HG03565 (cell line): ENCODE data around the gene COL8A2.

Experiments used
- ATAC-seq: cut with Tn5 transposase; IDR thresholded peaks from one replicate; pipeline ENCODE4 v1.9.1; 2021; ENCODE audit warnings: mild to moderate bottlenecking, moderate library complexity; ENCODE audit not compliant: unreplicated experiment

COL8A2 gene

GRCh38 chr1:36115200-36115669, 9.8 kb downstream of the COL8A2 start:
- ATAC-seq: no peak

DNA sequence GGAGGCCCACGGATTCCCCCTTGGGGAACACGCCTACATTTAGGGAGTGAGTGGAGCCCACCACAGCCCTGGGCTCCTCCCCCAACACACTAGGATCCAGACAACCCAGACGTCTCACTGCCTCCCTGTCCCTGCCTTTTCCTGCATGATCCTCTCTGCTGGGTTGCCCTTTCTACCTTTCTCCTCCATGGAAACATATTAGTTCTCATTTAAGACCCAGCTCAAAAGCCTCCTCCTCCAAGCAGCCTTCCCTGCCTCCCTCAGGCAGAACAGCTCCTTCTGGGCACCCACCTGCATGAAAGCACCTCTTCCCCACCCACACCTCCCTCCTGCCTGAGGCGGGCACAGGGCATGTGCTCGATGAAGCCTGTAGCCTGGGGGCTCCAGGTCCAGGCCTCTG, 10.7 kb downstream of the COL8A2 start:
- ATAC-seq: no peak

- no peak for ATAC-seq
Observed at GRCh38 chr1:36112823-36113222, 12.2 kb downstream of the COL8A2 start.

GRCh38 chr1:36111151-36111550, 13.9 kb downstream of the COL8A2 start:
- ATAC-seq: no peak

DNA sequence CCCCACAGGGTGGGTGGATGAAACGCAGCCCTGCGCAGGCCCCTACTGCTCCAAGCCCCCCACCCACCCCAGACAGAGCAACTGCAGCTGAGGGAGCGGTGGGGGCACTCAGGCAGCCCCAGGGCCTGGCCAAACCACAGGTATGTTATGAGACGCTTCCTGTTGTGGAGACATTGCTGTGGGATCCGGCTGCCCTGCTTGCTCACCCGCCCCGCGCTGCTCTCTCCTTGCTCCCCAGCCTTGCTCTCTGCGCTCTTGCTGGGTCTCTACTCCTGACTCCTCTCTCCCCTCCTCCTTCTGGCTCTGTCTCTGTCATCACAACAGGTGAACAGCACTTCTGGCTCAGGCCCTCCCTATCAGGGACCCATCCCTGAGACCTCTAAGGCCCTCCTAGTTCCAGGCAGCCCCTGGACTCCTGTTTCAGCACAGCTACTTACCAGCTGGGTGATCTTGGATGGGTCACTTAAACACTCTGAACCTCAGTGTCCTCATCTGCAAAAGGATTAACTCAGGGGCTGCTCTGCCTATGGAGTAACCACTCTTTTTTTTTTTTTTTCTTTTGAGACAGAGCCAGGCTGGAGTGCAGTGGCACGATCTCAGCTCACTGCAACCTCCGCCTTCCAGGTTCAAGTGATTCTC, 15.9 kb downstream of the COL8A2 start:
- no peak for ATAC-seq

DNA sequence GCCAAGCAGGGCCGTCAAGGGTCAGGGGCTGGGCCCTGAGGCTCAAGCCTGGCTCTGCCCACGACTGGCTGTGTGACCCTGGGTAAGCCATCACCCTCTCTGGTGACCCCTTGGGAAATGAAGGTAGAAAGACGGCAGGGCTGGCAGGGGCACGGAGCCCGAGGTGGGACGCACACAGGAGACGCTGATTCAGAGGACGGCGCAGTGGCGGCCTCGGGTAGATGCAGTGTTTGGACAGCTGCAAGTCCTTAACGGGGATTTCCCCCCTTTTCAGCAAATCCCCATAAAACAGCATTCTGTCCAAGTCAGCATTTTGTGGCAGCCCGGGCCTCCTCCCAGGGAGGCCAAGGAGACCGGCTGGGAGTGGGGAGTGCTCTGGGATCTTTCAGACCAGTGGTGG, 16.7 kb downstream of the COL8A2 start:
- ATAC-seq: no peak

DNA sequence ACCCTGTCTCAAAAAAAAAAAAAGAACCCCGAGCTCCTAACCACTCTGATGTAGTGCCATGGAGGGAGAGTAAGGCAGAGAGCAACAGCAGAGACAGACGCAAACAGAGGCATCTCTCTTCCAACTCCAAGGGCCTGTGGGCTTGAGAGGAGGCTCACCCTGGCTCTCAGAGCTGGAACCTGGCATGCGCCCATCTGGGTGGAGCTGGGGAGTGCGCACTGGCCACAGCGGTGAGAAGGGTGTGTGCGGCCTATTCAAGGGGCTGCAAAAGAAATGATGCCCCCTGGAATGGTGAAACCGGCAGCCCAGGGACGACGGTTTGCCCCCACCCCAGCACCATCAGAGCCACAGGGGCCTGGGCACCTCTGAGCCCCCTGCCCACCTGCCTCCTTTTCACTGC, 17.6 kb downstream of the COL8A2 start:
- no peak for ATAC-seq

DNA sequence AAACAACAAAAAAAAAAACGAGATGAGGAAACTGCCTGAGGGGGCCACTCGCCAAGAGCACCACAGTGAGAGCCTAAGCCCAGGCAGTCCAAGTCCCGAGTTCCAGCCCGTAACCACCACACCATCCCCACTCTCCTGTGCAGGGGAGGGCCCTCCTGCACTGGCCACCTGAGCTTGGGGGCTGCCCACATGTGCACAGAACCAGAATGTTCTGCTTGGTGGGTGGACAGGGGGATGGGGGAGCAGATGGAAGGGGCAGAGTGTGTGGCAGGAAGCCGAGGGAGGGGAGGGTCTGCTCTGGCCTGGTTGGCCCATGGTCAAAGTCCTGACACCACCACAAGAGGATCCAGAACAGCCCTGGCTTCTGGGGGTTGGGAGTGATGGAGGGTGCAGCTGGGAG, 18.8 kb downstream of the COL8A2 start:
- ATAC-seq: no peak

- ATAC-seq: no peak
Observed at GRCh38 chr1:36101546-36101945, 23.5 kb downstream of the COL8A2 start.

DNA sequence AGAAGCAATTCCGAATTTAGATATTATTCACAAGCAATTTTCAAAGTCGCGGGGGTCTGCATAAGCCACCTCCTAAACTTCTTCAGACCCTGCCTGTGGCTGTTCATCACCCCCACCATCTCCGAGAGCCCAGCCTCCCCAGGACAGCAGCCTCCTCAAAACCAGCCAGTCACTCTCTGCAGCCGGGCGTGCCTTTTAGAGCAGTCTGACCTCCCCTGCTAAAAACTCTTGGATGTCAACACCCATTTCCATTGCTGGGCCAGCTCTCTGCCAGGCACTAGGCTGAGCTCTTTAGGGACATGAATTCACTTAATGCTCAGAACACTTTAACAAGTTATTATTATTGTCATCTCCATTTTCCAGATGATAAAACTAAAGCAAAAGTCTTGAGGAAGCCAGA, 24.6 kb downstream of the COL8A2 start:
- ATAC-seq: no peak

- ATAC-seq: no peak
Observed at GRCh38 chr1:36099681-36100341, 25.2 kb downstream of the COL8A2 start.

- no peak for ATAC-seq
Observed at GRCh38 chr1:36098650-36099365, 26.2 kb downstream of the COL8A2 start.

GRCh38 chr1:36097693-36098585, 27.1 kb downstream of the COL8A2 start:
- no peak for ATAC-seq

GRCh38 chr1:36096500-36097432, 28.3 kb downstream of the COL8A2 start:
- ATAC-seq: no peak

GRCh38 chr1:36095760-36096405, 29.1 kb downstream of the COL8A2 start:
- ATAC-seq: no peak

DNA sequence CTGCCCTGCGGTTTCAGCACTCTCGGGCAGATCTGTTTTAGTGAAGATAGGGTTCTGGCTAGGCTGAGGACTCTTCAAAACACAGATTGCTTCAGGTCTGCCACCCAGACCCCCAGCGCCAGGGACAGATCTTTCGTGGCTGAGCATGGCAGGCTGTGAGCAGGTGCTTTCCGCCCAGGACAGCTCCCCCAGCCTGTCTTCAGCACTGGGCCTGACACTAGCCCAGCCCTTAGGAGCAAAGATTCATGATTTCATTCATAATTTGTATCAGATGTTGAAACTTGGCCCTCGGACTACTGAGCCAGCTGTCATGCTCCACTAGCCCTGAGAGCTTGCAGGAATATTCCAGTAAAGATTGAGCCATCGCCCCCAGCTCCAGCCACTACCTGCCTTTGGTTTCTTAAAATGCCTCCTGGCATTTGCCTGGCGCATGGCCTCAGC, 30.4 kb downstream of the COL8A2 start:
- no peak for ATAC-seq

DNA sequence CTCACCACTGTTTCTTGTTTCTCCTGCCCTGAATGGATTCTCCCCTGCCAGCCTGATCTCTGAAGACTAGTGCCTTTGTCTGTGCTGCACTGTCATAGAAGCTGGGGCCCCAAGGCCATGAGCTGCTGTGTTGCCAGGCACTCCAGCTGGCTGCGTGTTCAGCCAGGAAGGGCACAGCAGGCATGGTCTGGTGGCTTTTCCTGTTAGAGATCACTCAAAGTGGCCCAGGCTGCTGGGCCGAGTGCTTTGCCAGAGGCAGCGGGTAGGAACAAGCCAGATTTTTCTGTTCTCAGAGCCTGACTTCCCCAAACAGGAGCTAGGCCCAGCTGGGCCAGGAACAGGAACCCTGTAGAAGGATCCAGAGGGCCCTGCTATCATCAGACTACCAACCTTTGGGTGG, 31.1 kb downstream of the COL8A2 start:
- ATAC-seq: no peak

DNA sequence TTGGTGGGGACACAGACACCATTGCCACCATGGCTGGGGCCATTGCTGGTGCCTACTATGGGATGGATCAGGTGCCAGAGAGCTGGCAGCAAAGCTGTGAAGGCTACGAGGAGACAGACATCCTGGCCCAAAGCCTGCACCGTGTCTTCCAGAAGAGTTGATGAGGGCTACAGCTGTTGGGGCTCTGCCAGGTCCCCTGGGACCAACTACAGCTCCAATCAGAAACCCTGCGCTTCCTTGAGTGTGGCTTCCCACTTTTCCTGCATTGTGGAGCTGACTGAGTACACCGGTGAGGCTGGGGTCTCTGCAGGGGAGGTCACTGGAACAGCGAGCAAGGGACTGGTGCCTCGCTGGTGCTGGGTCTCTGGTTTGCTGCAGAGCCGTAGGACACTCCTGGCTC, 31.8 kb downstream of the COL8A2 start:
- no peak for ATAC-seq

DNA sequence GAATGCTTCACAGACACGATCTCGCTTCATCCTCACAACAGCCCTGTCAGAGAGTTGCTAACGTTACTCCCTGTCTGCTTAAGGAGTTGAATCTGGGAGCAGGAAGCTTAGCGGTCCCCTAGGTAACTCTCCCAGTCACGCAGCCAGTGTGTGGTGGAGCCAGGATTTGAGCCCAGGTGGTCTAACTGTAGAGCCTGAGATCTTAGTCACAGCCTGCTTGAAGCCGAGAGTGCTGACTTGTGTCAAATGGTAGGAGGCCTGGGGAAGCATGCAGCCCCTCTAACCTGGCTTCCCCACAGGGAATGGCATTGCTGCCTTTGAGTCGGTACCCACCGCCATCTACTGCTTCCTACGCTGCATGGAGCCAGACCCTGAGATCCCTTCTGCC, 32.2 kb downstream of the COL8A2 start:
- no peak for ATAC-seq
